Trophoblast cell (in vitro differentiated cells and primary cell): ENCODE measurements around the gene BIRC7.

Source experiments
- DNase-seq, 2 donors: peaks; one replicate each; pipeline ENCODE4 v3.0.0-alpha.2; 2016
- H2AFZ ChIP-seq: 2 replicates; pipeline ENCODE4 v1.6.1; 2013; ENCODE audit warnings: low read length, moderate library complexity, mild to moderate bottlenecking; ENCODE audit not compliant: insufficient read depth, poor library complexity
- H2AK5ac ChIP-seq: 2 replicates; pipeline ENCODE4 v1.6.1; 2013; ENCODE audit warnings: mild to moderate bottlenecking, low read length
- H2BK120ac ChIP-seq: 2 replicates; pipeline ENCODE4 v1.6.1; 2013; ENCODE audit warnings: low read length, mild to moderate bottlenecking, moderate library complexity; ENCODE audit not compliant: insufficient read depth, poor library complexity
- H2BK12ac ChIP-seq: 2 replicates; pipeline ENCODE4 v1.6.1; 2013; ENCODE audit warnings: mild to moderate bottlenecking, low read length, moderate library complexity
- H2BK5ac ChIP-seq: 2 replicates; pipeline ENCODE4 v1.6.1; 2013; ENCODE audit warnings: low read length, low read depth, moderate library complexity, mild to moderate bottlenecking; ENCODE audit not compliant: poor library complexity
- H3K14ac ChIP-seq: 2 replicates; pipeline ENCODE4 v1.6.1; 2013; ENCODE audit warnings: mild to moderate bottlenecking, low read length
- H3K18ac ChIP-seq: 2 replicates; pipeline ENCODE4 v1.6.1; 2013; ENCODE audit warnings: mild to moderate bottlenecking, low read length
- H3K23ac ChIP-seq: 2 replicates; pipeline ENCODE4 v1.6.1; 2013; ENCODE audit warnings: low read length
- H3K27ac ChIP-seq: 2 replicates; pipeline ENCODE4 v1.5.1; 2013; ENCODE audit warnings: low read depth, mild to moderate bottlenecking, inconsistent platforms, low read length, moderate library complexity
- H3K27me3 ChIP-seq: 2 replicates; pipeline ENCODE4 v1.6.1; 2013; ENCODE audit warnings: inconsistent platforms, mild to moderate bottlenecking, low read length, moderate library complexity; ENCODE audit not compliant: insufficient read depth
- H3K36me3 ChIP-seq, 2 experiments: 1 replicate in 1 of 2; 2 replicates in 1 of 2; pipeline ENCODE4 v1.6.1; 2013; ENCODE audit warnings: low read length in 2 of 2, mild to moderate bottlenecking in 2 of 2, moderate library complexity in 1 of 2; ENCODE audit not compliant: insufficient read depth in 2 of 2, control insufficient read depth in 1 of 2
- H3K4ac ChIP-seq: 2 replicates; pipeline ENCODE4 v1.6.1; 2013; ENCODE audit warnings: low read depth, mild to moderate bottlenecking, low read length, moderate library complexity
- H3K4me1 ChIP-seq, 2 experiments: 1 replicate in 1 of 2; 2 replicates in 1 of 2; pipeline ENCODE4 v1.6.1; 2013; ENCODE audit warnings: low read length in 2 of 2, mild to moderate bottlenecking in 2 of 2, moderate library complexity in 1 of 2; ENCODE audit not compliant: insufficient read depth in 2 of 2, control insufficient read depth in 1 of 2
- H3K4me2 ChIP-seq: 2 replicates; pipeline ENCODE4 v1.6.1; 2013; ENCODE audit warnings: inconsistent platforms, mild to moderate bottlenecking, low read length, moderate library complexity
- H3K4me3 ChIP-seq: 2 replicates; pipeline ENCODE4 v1.5.1; 2013; ENCODE audit warnings: mild to moderate bottlenecking, low read depth, low read length, inconsistent platforms
- H3K79me1 ChIP-seq: one replicate; pipeline ENCODE4 v1.6.1; 2013; ENCODE audit warnings: low read length
- H3K79me2 ChIP-seq: 2 replicates; pipeline ENCODE4 v1.6.1; 2013; ENCODE audit warnings: low read length, mild to moderate bottlenecking; ENCODE audit not compliant: control insufficient read depth, insufficient read depth, poor library complexity
- H3K9ac ChIP-seq: 2 replicates; pipeline ENCODE4 v1.6.1; 2013; ENCODE audit warnings: mild to moderate bottlenecking, low read length
- H3K9me3 ChIP-seq: 2 replicates; pipeline ENCODE4 v1.6.1; 2013; ENCODE audit warnings: low read depth, mild to moderate bottlenecking, control low read depth, inconsistent platforms, low read length; ENCODE audit not compliant: insufficient read depth
- H4K12ac ChIP-seq: 2 replicates; pipeline ENCODE4 v1.6.1; 2013; ENCODE audit warnings: low read depth, mild to moderate bottlenecking, low read length, moderate library complexity
- H4K8ac ChIP-seq: 2 replicates; pipeline ENCODE4 v1.6.1; 2013; ENCODE audit warnings: low read depth, mild to moderate bottlenecking, low read length, moderate library complexity
- H4K91ac ChIP-seq: one replicate; pipeline ENCODE4 v1.6.1; 2013; ENCODE audit warnings: low read depth, mild to moderate bottlenecking, low read length, moderate library complexity
- WGBS: extraction: QIAGEN DNeasy Blood & Tissue Kit; methylation state at CpG from one replicate; pipeline ENCODE4 v1.1.7; 2013; ENCODE audit warnings: missing lambda C conversion rate; ENCODE audit not compliant: insufficient read length, insufficient coverage; ENCODE audit errors: extremely low coverage; 5-methylcytosine and 5-hydroxymethylcytosine counted together

The BIRC7 gene

DNA sequence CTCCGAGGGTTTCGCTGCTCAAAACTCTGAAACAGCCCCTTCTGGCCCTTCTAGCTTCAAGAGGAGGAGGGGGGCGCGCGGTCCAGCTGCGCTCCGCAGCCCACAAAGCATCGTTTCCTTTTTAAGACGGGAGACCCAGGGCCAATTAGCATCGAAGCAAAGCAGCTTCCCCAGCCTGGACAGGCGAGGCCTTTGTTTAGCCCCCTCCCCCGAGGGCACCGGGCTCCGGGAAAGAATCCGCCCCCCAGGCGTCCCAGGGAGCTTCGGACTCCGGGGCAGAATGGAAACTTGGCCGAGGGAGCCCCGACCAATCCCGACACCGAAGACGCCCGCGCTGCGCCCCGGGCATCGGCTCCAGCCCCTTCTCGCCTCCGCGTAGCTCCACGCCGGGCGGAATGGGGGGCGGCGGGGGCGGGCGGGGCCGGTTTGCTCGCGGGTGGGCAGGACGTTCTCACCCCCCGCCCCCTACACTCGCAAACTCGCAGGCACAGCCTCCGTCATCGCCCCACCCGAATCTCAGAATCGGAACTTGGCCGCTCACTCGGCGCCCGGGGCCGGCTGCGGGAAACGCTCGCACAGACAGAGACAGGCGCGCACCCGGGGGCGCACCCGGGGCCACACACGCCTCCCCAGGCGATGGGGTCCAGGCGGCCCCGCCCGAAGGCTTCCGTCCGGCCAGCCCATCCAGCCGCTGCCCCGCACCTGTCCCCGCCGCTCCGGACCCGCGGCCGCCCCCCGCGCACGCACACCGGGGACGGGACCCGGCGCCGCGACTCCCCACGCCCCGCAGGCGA, 17.9 kb downstream of the BIRC7 start:
- peak overlapping the region; percentile 18 for H3K27ac ChIP-seq
- H3K27me3 ChIP-seq = peaks cover 12% of the 10 kb centered on the region
- H3K9me3 ChIP-seq = peaks cover 14% of the 10 kb centered on the region
- peak overlapping the region; percentile 48 for H2BK120ac ChIP-seq
- DNase-seq = peak in 1 of 2 donors; percentile 34
- H3K79me2 ChIP-seq = peaks cover 11% of the 10 kb centered on the region
- peak overlapping the region; percentile 38 for H3K4ac ChIP-seq
- peak overlapping the region; percentile 63 for H3K14ac ChIP-seq
- H3K4me1 ChIP-seq = peaks cover 10 to 37% of the 10 kb centered on the region in 2 experiments
- H2BK12ac ChIP-seq = peak overlapping the region; percentile 25
- no peak overlapping the region for H2AK5ac ChIP-seq
- peak overlapping the region; percentile 82 for H4K91ac ChIP-seq
- peaks cover 0 to 8% of the 10 kb centered on the region in 2 experiments for H3K36me3 ChIP-seq
- peak overlapping the region; percentile 35 for H2BK5ac ChIP-seq
- no CpG with 5 or more reads among the region's 89 CpGs for WGBS
- peak overlapping the region; percentile 55 for H3K18ac ChIP-seq
- H3K9ac ChIP-seq = no peak overlapping the region
- peak overlapping the region; percentile 34 for H4K12ac ChIP-seq
- peaks cover 22% of the 10 kb centered on the region for H3K79me1 ChIP-seq
- H4K8ac ChIP-seq = peak overlapping the region; percentile 50
- peak overlapping the region; percentile 32 for H2AFZ ChIP-seq
- H3K4me3 ChIP-seq = peak overlapping the region; percentile 73
- H3K4me2 ChIP-seq = peak overlapping the region; percentile 62
- H3K23ac ChIP-seq = no peak overlapping the region

DNA sequence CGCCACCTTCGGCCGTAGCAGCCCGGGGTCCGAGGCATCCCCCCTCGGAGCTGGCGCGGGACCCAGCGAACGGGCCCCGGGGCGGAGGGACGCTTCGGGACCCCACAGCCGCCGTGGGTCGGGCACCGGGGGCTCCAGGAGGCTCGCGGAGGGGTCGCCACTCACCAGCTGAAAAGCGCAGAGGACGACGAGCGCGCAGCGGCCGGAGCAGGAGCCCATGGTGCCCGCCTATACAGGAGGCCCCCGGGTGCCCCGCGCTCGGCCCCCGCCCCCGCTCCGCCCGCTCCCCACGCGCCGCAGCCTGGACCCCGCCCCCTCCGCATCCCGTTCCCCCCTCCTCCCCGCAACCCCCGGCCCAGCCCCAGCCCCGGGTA, 18.5 kb downstream of the BIRC7 start, which contains the start of gene NKAIN4:
Gene NKAIN4, minus strand, starts transcription at position 232 of the 374 bp plus-strand sequence. Its CDS starts 13 bp downstream, at position 219.
- peaks cover 11% of the 10 kb centered on the region for H3K79me2 ChIP-seq
- peak within 1 kb of the TSS; percentile 32 for H2AFZ ChIP-seq
- H2BK12ac ChIP-seq = peak within 1 kb of the TSS; percentile 25
- peak within 1 kb of the TSS; percentile 48 for H2BK120ac ChIP-seq
- no CpG with 5 or more reads among the region's 46 CpGs for WGBS
- no peak within 1 kb of the TSS for H3K23ac ChIP-seq
- peak within 1 kb of the TSS; percentile 73 for H3K4me3 ChIP-seq
- H3K79me1 ChIP-seq = peaks cover 22% of the 10 kb centered on the region
- peak within 1 kb of the TSS; percentile 38 for H3K4ac ChIP-seq
- DNase-seq = no peak
- no peak within 1 kb of the TSS for H3K9ac ChIP-seq
- H3K14ac ChIP-seq = peak within 1 kb of the TSS; percentile 63
- H4K8ac ChIP-seq = peak within 1 kb of the TSS; percentile 50
- H3K18ac ChIP-seq = peak within 1 kb of the TSS; percentile 55
- H4K91ac ChIP-seq = peak within 1 kb of the TSS; percentile 82
- H3K36me3 ChIP-seq = peaks cover 0 to 8% of the 10 kb centered on the region in 2 experiments
- H3K27me3 ChIP-seq = peaks cover 12% of the 10 kb centered on the region
- H4K12ac ChIP-seq = peak within 1 kb of the TSS; percentile 34
- no peak within 1 kb of the TSS for H2AK5ac ChIP-seq
- H3K4me1 ChIP-seq = peaks cover 11 to 41% of the 10 kb centered on the region in 2 experiments
- peak within 1 kb of the TSS; percentile 18 for H3K27ac ChIP-seq
- peak within 1 kb of the TSS; percentile 62 for H3K4me2 ChIP-seq
- peaks cover 14% of the 10 kb centered on the region for H3K9me3 ChIP-seq
- peak within 1 kb of the TSS; percentile 35 for H2BK5ac ChIP-seq

DNA sequence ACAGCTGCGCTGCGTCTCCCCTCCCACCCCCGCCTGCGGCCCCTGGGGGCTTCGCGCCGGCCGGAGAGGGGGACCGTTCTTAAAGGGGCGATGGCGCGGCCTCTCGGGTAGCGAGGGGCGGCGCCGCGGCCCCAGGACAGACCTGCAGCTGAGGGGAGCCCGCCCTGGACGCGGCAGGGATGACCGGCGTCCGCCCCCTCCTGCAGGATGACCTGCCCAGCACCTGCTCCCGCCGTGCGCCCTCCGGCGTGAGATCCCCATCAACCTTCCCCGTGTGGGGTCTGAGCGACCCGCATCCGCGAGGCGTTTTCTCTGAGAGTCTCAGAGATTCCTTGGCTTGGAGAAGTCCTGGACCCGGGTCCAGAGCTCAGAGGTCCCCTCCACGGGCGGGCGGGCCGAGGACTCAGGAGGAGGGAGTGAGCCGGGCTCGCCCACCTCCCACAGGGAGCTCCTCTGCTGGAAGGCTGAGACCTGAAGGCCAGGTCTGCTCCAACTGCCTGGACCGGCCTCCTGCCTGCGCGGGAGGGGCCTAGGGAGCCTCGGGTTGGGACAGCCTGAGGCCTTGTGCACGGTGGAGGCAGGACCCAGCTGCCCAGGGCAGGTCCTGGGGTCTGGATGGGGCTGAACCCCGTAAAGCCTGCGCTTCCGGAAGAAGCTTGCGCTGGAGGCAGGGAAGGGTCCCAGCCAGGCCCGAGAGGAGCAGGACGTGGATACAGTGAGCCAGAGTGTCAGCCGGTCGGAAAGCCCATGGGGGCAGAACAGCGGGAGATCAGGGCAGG, 19.1 kb downstream of the BIRC7 start:
- Histone ChIP-seq H3K79me1 (peaks cover 22% of the 10 kb centered on the region), H4K91ac (peak overlapping the region; percentile 13), H2AFZ (no peak overlapping the region), H3K9me3 (peaks cover 14% of the 10 kb centered on the region), H2BK12ac (no peak overlapping the region), H3K4me1 (peaks cover 15 to 42% of the 10 kb centered on the region in 2 experiments), H3K4me3 (peak overlapping the region; percentile 21), H3K27me3 (peaks cover 12% of the 10 kb centered on the region), H3K36me3 (peaks cover 0 to 6% of the 10 kb centered on the region in 2 experiments), H4K8ac (peak overlapping the region; percentile 0), H2BK120ac (no peak overlapping the region), H3K79me2 (peaks cover 11% of the 10 kb centered on the region), H3K9ac (no peak overlapping the region), H4K12ac (peak overlapping the region; percentile 21), H3K4ac (no peak overlapping the region), H3K27ac (peak overlapping the region; percentile 14), H3K14ac (no peak overlapping the region), H3K18ac (no peak overlapping the region), H3K23ac (no peak overlapping the region), H2AK5ac (no peak overlapping the region), H3K4me2 (peak overlapping the region; percentile 53), H2BK5ac (no peak overlapping the region)
- WGBS = no CpG with 5 or more reads among the region's 56 CpGs
- peak in 1 of 2 donors; percentile 71 for DNase-seq

DNA sequence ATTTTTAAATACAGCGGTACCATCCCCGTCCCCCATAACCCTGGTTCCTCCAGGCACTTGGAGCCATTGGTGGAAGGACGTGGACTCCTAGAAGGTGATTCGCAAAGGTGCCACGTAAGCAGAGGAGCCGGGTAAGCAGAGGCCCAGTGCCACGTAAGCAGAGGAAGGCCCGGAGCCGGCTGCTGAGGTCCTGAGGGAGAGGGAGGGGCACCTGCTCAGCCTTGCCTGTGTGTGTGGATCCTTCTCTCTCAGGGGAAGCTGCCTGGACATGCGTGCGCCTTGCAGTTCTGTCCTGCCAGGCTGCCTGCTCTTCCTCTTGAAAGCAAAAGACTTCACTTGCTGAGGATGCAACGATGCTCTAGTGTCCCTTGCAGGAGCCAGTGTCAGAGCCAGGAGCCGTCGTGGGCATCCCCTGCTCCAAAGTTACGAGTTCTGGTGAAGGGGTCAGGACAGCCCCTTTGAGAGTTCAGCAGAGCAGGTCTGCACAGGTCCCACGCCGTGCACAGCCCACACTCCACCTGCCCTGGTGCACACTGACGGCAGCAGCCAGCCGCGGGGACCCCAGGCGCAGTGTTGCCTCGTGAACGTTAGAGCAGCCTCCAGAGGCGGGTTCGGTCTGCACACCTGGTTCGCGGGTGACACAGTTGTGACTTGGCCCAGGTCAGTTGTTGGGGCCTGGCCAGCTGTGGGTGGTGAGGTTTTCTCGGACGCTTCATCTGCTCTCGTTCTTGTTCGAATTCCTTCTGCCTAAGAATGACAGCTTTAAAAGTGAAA, 20.4 kb downstream of the BIRC7 start:
- Histone ChIP-seq H3K14ac (peak overlapping the region; percentile 62), H2AK5ac (peak overlapping the region; percentile 32), H3K36me3 (peaks cover 0 to 2% of the 10 kb centered on the region in 2 experiments), H3K18ac (no peak overlapping the region), H3K4ac (peak overlapping the region; percentile 52), H3K79me1 (peaks cover 22% of the 10 kb centered on the region), H3K4me3 (peak overlapping the region; percentile 20), H4K12ac (no peak overlapping the region), H3K27ac (no peak overlapping the region), H3K4me2 (no peak overlapping the region), H3K23ac (no peak overlapping the region), H2BK120ac (peak overlapping the region; percentile 35), H3K4me1 (peaks cover 15 to 42% of the 10 kb centered on the region in 2 experiments), H3K27me3 (peaks cover 12% of the 10 kb centered on the region), H3K9me3 (peaks cover 14% of the 10 kb centered on the region), H4K91ac (peak overlapping the region; percentile 87), H2AFZ (no peak overlapping the region), H3K9ac (no peak overlapping the region), H2BK12ac (peak overlapping the region; percentile 53), H2BK5ac (no peak overlapping the region), H3K79me2 (peaks cover 11% of the 10 kb centered on the region), H4K8ac (peak overlapping the region; percentile 44)
- WGBS = no CpG with 5 or more reads among the region's 31 CpGs
- peak in 1 of 2 donors; percentile 58 for DNase-seq
